Measurements from ENCODE around the gene SNHG17. TPM values are rescaled to one million over a fixed set of nuclear protein-coding genes. Genes with fewer than 3 reads are reported as not detected.
A peak's percentile ranks its signal among the peaks of the same experiment; 100 is the strongest.
"Not testable (repeated sequence)": the region's sequence is repeated elsewhere in the genome, so short reads cannot be mapped to it uniquely, and the experiment has no call there.

Gene SNHG17
- total RNA-seq: 4.8 TPM
- long read RNA-seq, partial matches to known transcripts: 0 of 2 reads
- long read RNA-seq, other reads (novel, unspliced or antisense): 2 of 2 reads

DNA sequence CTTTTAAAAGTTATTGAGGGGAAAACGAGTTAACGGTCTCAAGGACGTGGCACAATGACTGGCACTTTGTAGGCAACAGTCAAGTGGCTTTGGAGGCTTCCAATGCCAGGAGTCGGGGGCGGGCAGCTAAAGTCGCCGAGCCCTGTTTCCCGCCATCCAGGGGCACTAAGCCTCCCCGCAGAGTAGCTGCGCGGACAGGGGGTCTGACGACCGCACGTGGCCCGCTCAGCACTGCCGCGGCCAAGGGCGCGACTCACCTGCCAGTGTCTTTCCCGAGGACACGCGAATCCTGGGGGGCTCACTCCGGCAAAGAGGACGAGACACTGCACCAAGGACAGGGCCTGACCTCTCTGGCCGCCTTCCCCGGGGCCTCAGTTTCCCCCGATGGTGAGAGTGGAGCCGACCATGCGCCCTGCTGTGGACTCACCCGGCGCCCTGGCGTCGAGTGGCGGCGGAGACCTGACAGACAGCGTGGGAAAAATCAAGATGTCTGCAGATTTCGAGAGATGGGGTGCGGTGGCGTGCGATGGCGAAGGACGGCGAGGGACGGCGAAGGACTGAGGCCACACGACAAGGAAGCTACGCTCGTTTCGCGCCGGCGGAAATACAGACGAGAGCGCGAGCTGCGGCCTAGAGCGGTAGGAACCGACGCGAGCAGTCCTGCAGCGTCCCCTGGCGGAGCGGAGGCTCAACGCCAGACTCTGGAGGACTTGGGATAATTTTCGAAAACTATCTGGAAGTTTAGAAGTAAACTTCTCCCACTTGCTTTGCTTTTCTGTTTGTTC lies at the start of gene SNHG17:
Gene SNHG17 (minus strand): TSS at position 559 of the 785 bp plus-strand sequence.
- intact Hi-C loops (cut with DNase I): no loop called here
- ATAC-seq (ENCODE audit: poor library complexity) (peak; percentile 92), DNase-seq (peak; percentile 95)

DNA sequence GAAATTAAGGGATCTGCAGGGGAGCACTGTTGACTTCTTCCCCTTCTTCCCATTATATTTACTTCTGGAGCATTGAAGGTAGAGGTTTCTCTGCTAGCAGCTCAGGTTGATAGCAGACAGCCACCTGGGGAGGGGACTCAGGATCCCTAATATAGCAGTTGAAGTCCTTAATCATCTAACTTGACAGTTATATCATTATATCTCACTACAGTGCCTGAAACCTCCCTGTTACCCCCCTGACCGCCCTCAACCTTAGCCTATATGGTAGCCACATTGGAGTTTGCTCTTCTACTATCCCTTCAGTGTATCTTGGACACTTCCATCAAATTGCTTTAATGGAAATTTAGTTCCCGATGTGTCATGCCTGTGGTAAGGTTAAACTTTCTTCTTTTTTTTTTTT lies 44.5 kb upstream of the SNHG17 start:
- intact Hi-C loops (cut with DNase I): no loop called here
- no peak for DNase-seq
- no peak for ATAC-seq (ENCODE audit: poor library complexity)

GRCh38 chr20:38477747-38478146 lies 42.6 kb upstream of the SNHG17 start:
- DNase-seq (no peak), ATAC-seq (ENCODE audit: poor library complexity) (no peak)
- intact Hi-C loops (cut with DNase I): no loop called here

DNA sequence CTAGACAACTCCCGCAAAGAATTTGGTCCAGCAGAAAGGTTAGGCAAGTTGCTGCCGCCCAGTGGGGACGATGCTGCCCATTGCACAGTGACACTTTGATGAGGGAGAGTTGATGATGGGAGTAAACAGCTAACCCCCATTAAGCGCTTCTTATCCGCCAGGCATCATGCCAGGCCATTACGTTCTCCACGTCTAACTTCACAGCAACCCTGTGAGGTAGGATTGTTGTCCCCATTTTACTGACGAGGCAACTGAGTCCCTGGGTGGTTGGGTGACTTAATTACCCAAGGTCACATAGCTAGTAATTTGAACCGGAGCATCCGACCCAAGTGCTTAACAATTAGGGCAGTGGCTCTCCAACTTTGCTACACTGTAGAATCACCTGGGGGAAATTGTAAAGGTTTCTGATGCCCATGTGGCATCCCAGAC lies 38.3 kb upstream of the SNHG17 start:
- intact Hi-C loops (cut with DNase I): no loop called here
- ATAC-seq (ENCODE audit: poor library complexity) (no peak), DNase-seq (peak; percentile 50)

DNA sequence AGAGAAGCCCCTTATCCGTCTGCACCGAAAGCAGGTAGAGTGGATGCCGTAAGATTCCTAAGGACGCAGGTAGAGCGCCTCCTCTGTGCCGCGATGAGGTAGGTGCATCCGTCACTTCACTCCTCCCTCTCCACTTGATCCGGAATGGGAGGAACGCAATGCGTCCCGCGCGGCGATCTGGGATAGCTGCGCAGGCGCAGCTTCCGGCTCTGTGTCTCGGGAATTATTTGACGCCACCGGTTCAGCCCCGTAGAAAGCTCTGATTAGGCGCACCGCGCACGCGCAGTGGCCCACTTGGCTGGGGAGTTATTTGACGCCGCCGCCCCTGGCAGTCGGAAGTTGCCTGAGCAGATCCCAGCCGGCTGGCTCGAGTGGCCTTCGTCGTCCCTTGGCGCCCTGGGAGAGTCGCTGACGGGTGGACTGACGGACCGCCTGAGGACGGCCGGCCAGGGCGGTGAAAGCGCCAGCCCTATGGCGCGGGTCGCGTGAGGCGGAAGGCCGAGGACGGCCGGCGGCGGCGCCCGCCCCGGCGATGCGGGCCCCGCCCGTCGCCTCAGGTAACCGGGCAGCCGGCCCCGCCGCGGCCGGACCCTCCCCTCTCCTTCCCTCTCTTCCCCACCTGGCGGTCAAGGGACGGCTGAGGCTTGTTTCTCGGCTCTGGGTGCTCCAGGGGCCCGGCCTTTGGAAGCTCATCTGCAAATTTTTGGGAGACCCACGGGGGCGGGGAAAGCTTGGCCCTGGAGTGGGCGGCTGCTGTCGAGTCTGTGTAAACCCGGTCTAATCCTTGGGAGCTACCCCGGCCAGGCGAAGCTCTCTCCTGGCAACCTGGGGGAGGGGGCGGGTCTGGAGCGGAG lies 37.6 kb upstream of the SNHG17 start, which contains the start of gene RALGAPB:
Gene RALGAPB (plus strand): TSS at position 331 of the 854 bp plus-strand sequence. CDS start 15,590 bp downstream, outside the sequence.
- intact Hi-C loops (cut with DNase I): no loop called here
- DNase-seq: peak; percentile 100
- peak; percentile 99 for ATAC-seq (ENCODE audit: poor library complexity)

- intact Hi-C loops (cut with DNase I): no loop called here
- DNase-seq: no peak
- no peak for ATAC-seq (ENCODE audit: poor library complexity)
Observed at GRCh38 chr20:38471987-38472512, 36.9 kb upstream of the SNHG17 start.

DNA sequence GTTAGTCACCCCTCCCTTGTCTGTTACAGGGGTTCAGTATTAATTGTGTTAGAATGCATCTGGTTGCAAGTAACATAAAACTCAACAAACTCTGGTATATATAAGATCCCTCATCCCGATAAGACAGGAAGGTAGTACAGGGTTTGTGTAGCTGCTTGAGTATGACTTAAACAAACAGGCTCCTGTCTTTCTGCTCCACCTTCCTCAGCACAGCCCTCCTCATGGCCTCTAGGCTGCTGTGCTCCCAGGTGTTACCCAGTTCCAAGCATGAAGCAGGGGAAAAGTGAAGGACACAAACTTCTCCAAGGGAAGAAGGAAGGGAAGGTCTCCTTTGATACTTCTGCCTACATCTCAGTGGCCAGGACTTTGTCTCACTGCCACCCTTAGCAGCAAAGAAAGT lies 36.1 kb upstream of the SNHG17 start:
- ATAC-seq (ENCODE audit: poor library complexity) (no peak), DNase-seq (no peak)
- intact Hi-C loops (cut with DNase I): no loop called here

DNA sequence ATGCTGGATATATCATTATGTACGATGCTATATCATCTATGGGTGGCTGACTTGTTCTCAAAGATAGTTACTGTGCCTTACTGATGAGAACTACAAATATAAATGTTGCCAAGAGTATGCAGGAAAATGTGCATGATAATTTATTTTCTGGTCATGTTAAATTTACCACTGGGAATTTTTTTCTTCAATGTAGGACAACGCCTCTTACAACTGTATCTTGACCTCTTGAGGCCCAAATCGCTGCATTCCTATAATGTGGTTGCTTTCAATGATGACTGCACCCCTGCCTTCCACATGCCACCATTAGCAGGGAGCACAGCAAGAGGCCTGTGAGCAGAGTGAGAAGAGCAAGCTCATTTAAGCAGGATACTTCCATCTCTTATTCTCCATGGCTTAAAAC lies 31.9 kb upstream of the SNHG17 start:
- intact Hi-C loops (cut with DNase I): no loop called here
- DNase-seq (no peak), ATAC-seq (ENCODE audit: poor library complexity) (no peak)

GRCh38 chr20:38466171-38466570 lies 31.0 kb upstream of the SNHG17 start:
- ATAC-seq (ENCODE audit: poor library complexity) (no peak), DNase-seq (no peak)
- intact Hi-C loops (cut with DNase I): no loop called here

DNA sequence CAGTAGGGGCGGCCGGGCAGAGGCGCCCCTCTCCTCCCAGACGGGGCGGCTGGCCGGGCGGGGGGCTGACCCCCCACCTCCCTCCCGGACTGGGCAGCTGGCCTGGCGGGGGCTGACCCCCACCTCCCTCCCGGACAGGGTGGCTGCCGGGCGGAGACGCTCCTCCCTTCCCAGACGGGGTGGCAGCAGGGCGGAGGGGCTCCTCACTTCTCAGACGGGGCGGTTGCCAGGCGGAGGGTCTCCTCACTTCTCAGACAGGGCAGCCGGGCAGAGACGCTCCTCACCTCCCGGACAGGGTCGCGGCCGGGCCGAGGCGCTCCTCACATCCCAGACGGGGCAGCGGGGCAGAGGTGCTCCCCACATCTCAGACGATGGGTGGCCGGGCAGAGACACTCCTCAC lies 26.4 kb upstream of the SNHG17 start:
- ATAC-seq (ENCODE audit: poor library complexity); DNase-seq; intact Hi-C loops (cut with DNase I): not testable (repeated sequence)

GRCh38 chr20:38461167-38461566 lies 26.0 kb upstream of the SNHG17 start:
- DNase-seq; ATAC-seq (ENCODE audit: poor library complexity); intact Hi-C loops (cut with DNase I): not testable (repeated sequence)

DNA sequence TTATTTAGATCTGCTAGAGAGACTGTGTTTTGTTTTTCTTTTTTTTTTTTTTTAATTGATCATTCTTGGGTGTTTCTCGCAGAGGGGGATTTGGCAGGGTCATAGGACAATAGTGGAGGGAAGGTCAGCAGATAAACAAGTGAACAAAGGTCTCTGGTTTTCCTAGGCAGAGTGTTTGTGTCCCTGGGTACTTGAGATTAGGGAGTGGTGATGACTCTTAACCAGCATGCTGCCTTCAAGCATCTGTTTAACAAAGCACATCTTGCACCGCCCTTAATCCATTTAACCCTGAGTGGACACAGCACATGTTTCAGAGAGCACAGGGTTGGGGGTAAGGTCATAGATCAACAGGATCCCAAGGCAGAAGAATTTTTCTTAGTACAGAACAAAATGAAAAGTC lies 25.5 kb upstream of the SNHG17 start:
- DNase-seq; intact Hi-C loops (cut with DNase I); ATAC-seq (ENCODE audit: poor library complexity): not testable (repeated sequence)

DNA sequence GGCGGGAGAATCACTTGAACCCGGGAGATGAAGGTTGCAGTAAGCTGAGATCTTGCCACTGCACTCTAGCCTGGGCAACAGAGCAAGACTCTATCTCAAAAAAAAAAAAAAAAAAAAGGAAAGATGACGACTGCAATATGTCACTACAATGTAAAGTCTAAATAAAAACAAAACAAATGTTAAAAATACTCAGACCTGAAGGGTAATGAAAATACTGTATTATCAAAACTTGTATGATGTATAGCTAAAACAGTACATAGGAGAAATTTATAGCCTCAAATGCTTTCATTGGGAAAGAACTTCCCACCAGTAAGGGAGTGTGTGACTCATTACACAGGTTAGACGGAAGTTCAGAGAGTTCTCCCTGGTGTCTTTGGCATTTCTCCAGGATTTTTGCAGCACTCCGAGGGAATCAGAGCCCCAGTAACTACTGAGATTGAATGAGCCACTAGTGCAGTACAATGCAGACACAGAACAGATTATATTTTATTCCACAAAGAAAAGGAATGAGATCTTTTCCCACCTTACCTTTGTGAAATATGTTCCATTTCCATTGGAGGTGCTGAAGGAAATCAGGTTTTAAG lies 25.0 kb upstream of the SNHG17 start:
- DNase-seq: no peak
- peak; percentile 88 for ATAC-seq (ENCODE audit: poor library complexity)

GRCh38 chr20:38458314-38458713 lies 23.2 kb upstream of the SNHG17 start:
- DNase-seq: no peak
- ATAC-seq (ENCODE audit: poor library complexity): no peak
- intact Hi-C loops (cut with DNase I): no loop called here

More for the DNA sequence above, 25.0 kb upstream of the SNHG17 start:
- intact Hi-C loops (cut with DNase I): no loop called here

DNA sequence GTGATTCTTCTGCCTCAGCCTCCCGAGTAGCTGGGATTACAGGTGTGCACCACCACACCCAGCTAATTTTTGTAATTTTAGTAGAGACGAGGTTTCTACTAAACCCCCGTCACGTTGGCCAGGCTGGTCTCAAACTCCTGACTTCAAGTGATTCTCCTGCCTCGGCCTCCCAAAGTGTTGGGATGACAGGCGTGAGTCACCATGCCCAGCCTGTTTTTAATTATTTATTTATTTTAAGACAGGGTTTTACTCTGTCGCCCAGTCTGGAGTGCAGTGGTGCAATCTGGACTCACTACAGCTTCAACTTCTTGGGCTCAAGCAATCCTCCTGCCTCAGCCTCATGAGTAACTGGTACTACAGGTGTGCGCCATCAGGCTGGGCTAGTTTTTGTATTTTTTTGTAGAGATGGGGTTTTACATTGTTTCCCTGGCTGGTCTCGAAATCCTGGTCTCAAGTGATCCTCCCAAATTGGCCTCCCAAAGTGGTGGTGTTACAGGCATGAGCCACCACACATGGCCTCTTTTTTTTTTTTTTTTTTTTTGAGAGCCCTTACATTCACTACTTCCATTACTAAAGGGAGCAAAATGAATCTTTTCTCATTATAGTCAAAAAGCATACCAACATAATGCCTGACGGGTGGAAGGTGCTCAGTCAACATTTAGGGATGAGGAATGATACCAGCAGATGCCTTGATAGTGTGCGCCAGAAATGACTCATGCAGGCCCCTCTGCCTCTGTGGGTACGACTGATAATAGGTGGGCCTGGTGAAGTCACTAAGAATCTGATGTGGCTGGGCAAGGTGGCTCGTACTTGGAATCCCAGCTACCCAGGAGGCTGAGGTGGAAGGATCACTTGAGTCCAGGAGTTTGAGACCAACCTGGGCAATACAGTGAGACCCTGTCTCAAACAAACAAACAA lies 19.7 kb upstream of the SNHG17 start:
- intact Hi-C loops (cut with DNase I): no loop called here
- no peak for DNase-seq
- ATAC-seq (ENCODE audit: poor library complexity): no peak

DNA sequence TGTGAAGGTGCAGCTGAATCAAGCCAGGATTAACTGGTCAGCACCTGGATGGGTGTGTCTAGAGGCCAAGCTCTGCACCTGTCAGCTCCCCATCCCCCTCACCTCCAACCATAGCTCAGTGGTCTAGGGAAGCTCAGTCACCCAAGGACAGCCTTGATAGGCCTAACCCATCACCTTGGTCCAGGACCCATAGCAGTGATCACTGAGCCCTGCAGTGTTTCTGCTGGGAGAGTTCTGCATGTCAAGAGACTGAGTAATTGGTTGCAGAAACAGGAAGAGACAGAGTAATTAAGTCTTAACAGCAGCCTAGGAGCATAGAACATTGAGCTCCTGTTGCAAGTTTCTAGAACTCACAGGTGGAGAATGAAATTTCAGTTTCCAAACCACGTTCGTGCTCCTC lies 18.8 kb upstream of the SNHG17 start:
- DNase-seq: no peak
- intact Hi-C loops (cut with DNase I): no loop called here

GRCh38 chr20:38452880-38453624 lies 17.9 kb upstream of the SNHG17 start:
- ATAC-seq (ENCODE audit: poor library complexity) (no peak), DNase-seq (peak; percentile 32)
- intact Hi-C loops (cut with DNase I): no loop called here

More for the DNA sequence above, 18.8 kb upstream of the SNHG17 start:
- ATAC-seq (ENCODE audit: poor library complexity): no peak

Data from Right ventricle myocardium superior (tissue), 1 donor.